Measurements from ENCODE around the gene RAPGEF4.

Gene RAPGEF4

GRCh38 chr2:172848519-172848918 is 112.9 kb downstream of the RAPGEF4 start:
- no peak for DNase-seq (ENCODE audit: low read depth)
- H3K4me3 ChIP-seq (ENCODE audit: low read depth, low read length): no peak overlapping the region

GRCh38 chr2:172849519-172850217 is 114.0 kb downstream of the RAPGEF4 start:
- DNase-seq (ENCODE audit: low read depth): no peak

GRCh38 chr2:172855588-172855987 is 119.9 kb downstream of the RAPGEF4 start:
- no peak for DNase-seq (ENCODE audit: low read depth)
- H3K4me3 ChIP-seq (ENCODE audit: low read depth, low read length): no peak overlapping the region

More at GRCh38 chr2:172849519-172850217, 114.0 kb downstream of the RAPGEF4 start:
- H3K4me3 ChIP-seq (ENCODE audit: low read depth, low read length): no peak overlapping the region

DNA sequence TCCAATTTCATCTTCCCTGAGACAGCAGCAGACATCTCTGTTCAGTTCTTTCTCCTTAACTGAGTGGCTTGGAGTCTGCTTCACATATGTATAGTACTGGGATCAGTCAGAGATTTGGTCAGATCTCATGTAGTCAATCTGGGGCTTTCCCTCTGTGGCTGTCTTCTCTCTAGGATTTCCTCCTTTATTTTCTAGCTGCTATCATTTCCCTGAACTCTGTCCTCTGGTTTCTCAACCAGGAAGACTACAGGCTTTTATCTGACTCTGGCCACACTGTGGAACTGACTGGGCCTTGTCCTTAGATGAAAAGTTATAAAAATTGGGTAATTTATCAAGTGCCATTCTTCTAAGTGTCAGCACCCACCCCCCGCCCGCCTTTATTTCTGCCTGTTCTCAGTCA is 121.0 kb downstream of the RAPGEF4 start:
- DNase-seq (ENCODE audit: low read depth): no peak
- H3K4me3 ChIP-seq (ENCODE audit: low read depth, low read length): no peak overlapping the region

DNA sequence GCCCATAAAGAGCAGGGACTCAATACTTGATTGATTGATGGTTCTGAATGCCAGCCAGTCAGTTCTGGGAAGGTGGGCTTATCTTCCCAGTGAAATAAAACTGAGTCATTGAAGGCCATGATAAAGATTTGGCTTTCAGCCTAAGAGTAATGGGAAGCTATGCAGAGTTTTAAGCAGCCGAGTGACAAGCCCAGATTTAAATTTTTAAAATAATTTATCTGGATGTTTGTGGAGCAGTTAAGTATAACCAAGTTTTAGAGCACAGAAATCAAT is 122.8 kb downstream of the RAPGEF4 start:
- no peak overlapping the region for H3K4me3 ChIP-seq (ENCODE audit: low read depth, low read length)
- no peak for DNase-seq (ENCODE audit: low read depth)

- H3K4me3 ChIP-seq (ENCODE audit: low read depth, low read length): no peak overlapping the region
- DNase-seq (ENCODE audit: low read depth): no peak
Measured at GRCh38 chr2:172859581-172860335, 124.1 kb downstream of the RAPGEF4 start.

- H3K4me3 ChIP-seq (ENCODE audit: low read depth, low read length): no peak overlapping the region
- DNase-seq (ENCODE audit: low read depth): no peak
Measured at GRCh38 chr2:172860336-172860707, 124.7 kb downstream of the RAPGEF4 start.

- no peak overlapping the region for H3K4me3 ChIP-seq (ENCODE audit: low read depth, low read length)
- DNase-seq (ENCODE audit: low read depth): no peak
Measured at GRCh38 chr2:172861098-172861497, 125.5 kb downstream of the RAPGEF4 start.

GRCh38 chr2:172861656-172862476 is 126.2 kb downstream of the RAPGEF4 start:
- no peak overlapping the region for H3K4me3 ChIP-seq (ENCODE audit: low read depth, low read length)
- no peak for DNase-seq (ENCODE audit: low read depth)

DNA sequence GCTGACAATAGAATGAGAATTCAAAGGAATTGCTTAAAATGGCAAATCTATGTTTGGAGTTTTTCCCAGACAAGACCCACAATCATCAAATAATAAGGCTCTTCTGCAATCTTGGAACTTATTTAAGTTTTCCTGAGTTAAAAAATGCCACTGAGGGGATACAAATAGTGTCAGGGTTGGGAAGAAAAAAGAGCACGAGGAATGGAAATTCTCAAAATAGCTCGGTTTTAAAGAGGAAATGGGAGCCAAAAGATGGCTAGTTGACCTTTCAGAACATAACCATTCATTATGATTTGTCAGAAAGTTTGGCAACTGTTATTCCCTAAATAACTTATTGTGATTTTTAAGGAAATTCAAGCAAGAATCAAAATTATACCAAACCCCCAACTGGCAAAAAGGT is 127.7 kb downstream of the RAPGEF4 start:
- H3K4me3 ChIP-seq (ENCODE audit: low read depth, low read length): no peak overlapping the region
- DNase-seq (ENCODE audit: low read depth): no peak

DNA sequence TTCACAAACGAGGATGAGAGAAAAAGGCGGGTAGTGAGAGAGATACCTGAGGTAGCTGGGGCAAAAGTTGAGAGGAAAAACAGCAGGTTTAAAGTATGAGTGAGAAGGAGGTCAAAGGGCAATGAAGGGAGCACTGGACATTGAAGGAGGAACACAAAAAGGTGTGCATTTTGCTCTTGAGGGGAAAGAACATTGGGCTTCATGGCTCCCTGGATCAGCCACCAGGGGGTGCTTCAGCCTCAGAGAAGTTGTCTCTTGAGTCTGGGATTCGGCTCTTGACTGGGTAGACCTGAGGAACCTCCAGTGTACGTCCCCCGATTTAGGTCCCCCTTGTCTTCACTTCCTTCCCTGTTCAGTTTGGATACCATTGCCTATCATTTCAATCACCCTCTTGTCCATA is 128.5 kb downstream of the RAPGEF4 start:
- peak; percentile 6 for DNase-seq (ENCODE audit: low read depth)
- no peak overlapping the region for H3K4me3 ChIP-seq (ENCODE audit: low read depth, low read length)

- DNase-seq (ENCODE audit: low read depth): no peak
- no peak overlapping the region for H3K4me3 ChIP-seq (ENCODE audit: low read depth, low read length)
Measured at GRCh38 chr2:172865422-172865821, 129.8 kb downstream of the RAPGEF4 start.

DNA sequence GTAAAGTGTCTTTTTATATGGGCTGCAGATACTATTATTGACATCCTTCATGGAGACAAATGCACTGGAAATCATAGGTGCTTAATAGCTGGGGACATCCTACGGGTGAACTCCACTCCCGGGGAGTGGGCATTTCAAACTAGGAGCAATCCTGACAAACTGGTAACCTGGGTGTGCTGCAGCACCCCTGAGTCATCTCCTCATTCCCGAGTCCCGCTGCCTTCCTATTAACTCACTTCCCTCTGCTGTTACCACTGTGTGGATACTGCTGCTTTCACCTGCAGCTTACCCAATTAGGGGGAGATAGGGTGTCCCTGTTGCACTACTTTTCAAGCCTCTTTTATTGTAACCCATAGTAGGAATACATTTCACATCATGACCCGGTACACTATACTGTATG is 134.2 kb downstream of the RAPGEF4 start:
- no peak overlapping the region for H3K4me3 ChIP-seq (ENCODE audit: low read depth, low read length)

GRCh38 chr2:172870396-172870795 is 134.8 kb downstream of the RAPGEF4 start:
- no peak for DNase-seq (ENCODE audit: low read depth)
- H3K4me3 ChIP-seq (ENCODE audit: low read depth, low read length): no peak overlapping the region

More for the DNA sequence above, 134.2 kb downstream of the RAPGEF4 start:
- no peak for DNase-seq (ENCODE audit: low read depth)

DNA sequence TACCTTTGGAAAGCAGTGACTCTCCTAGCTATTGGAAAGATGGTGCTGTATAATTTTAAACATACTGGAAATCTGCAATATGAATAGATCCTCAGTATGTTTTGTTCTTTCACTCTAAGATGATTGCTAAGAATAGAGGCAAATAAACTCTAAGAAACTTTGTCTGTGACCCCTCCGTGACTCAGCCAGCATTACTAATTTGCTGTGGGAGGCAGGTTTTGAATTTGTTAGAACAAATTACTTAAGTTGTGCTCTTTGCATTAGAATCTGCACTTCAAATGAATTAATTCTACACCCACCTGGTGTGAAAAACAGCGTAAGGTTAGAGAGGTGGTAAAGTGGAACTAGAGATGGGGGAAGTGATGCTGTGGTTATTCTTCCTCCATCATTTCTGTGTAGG is 142.2 kb downstream of the RAPGEF4 start:
- no peak overlapping the region for H3K4me3 ChIP-seq (ENCODE audit: low read depth, low read length)
- peak; percentile 9 for DNase-seq (ENCODE audit: low read depth)

- DNase-seq (ENCODE audit: low read depth): peak; percentile 20
- H3K4me3 ChIP-seq (ENCODE audit: low read depth, low read length): no peak overlapping the region
Measured at GRCh38 chr2:172878260-172878659, 142.6 kb downstream of the RAPGEF4 start.

GRCh38 chr2:172884336-172884735 is 148.7 kb downstream of the RAPGEF4 start:
- H3K4me3 ChIP-seq (ENCODE audit: low read depth, low read length): no peak overlapping the region
- peak; percentile 23 for DNase-seq (ENCODE audit: low read depth)

GRCh38 chr2:172885996-172886395 is 150.4 kb downstream of the RAPGEF4 start:
- DNase-seq (ENCODE audit: low read depth): no peak
- no peak overlapping the region for H3K4me3 ChIP-seq (ENCODE audit: low read depth, low read length)

- H3K4me3 ChIP-seq (ENCODE audit: low read depth, low read length): no peak overlapping the region
- DNase-seq (ENCODE audit: low read depth): no peak
Measured at GRCh38 chr2:172887280-172887679, 151.6 kb downstream of the RAPGEF4 start.

Data from skeletal muscle cell (primary cell).